Skeletal muscle cell (primary cell): ENCODE measurements around the gene LAMTOR4.
A peak's percentile ranks its signal among the peaks of the same experiment; 100 is the strongest.

Experiments
- DNase-seq: peaks from one replicate; pipeline ENCODE4 v3.0.0-alpha.2; 2010; ENCODE audit warnings: low read depth
- H3K4me3 ChIP-seq: 2 replicates; pipeline ENCODE4 v1.5.1; 2011; ENCODE audit warnings: low read depth, mild to moderate bottlenecking, control low read depth, low read length, moderate library complexity

Gene LAMTOR4

DNA sequence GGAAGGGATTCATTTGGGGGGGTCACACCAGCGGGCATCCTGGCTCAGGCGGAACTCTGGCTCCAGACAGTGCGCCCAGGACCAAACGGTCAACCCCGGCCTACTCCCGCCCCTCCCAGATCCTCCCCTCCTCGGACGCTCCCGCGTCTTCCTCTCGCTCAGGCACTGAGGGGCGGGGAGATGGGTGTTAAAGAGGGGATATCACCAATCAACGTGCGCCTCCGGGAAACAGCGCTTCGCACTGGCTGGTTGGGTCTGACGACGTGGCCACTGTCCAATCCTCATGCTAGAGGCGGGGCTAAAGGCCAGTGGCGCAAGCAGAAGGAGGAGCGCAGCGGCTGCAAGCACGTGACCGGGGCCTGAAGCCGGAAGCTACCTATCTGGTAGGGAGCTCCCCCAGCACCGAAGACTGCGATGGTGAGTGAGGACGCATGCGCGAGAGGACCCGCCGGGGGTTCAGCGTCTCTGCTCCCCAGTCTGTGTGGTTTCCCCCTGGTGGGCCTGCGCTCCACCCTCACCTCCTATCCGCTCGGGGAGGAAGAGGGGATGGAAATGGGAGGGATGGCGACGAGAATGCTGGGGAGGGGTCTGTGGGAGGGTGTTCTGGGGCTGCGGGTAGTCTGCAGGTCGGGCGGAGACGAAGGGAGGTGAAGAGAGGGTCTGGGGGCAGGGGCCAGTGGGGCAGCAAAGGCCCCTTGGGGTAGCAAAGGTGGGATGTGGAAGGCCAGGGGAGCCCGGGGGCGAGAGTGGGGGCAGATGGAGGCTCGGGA, at the start of gene LAMTOR4:
Gene LAMTOR4 (plus strand): TSS at position 360 of the 770 bp plus-strand sequence. CDS start 55 bp downstream, at position 415.
- peak within 1 kb of the TSS; percentile 98 for H3K4me3 ChIP-seq
- DNase-seq, result peak; percentile 96

DNA sequence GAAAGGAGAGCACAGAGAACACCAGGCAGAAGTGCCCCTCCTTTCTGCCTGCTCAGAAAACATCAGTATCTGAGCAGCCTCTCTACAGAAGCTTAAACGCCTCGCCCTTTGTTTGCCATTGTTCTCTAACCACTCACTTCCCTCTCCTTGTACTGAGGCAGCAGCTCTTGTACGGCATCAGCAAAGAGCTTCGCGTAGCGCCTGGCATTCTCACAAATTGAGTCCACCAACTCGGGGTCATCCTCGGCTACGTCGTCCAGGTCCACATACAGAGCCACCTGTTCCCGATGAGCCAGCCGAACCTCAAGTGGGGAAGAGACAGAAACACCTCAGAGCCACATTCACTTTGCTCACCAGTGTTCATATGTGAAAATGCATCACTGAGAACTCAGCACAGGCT, 49.3 kb upstream of the LAMTOR4 start:
- DNase-seq, result no peak
- peak overlapping the region; percentile 86 for H3K4me3 ChIP-seq

- DNase-seq, result peak; percentile 98
- H3K4me3 ChIP-seq, result peak overlapping the region; percentile 86
Observed at GRCh38 chr7:100100420-100101015, 48.2 kb upstream of the LAMTOR4 start.

GRCh38 chr7:100101016-100101862, 47.5 kb upstream of the LAMTOR4 start, which contains the start of the genes AP4M1 and MCM7:
AP4M1 (plus strand) TSS chr7:100101643; CDS start chr7:100101715, 72 bp downstream.
MCM7 (minus strand) TSS chr7:100101397; CDS start chr7:100101294, 103 bp downstream.
- H3K4me3 ChIP-seq, result peak within 1 kb of the TSS; percentile 86
- peak; percentile 98 for DNase-seq

DNA sequence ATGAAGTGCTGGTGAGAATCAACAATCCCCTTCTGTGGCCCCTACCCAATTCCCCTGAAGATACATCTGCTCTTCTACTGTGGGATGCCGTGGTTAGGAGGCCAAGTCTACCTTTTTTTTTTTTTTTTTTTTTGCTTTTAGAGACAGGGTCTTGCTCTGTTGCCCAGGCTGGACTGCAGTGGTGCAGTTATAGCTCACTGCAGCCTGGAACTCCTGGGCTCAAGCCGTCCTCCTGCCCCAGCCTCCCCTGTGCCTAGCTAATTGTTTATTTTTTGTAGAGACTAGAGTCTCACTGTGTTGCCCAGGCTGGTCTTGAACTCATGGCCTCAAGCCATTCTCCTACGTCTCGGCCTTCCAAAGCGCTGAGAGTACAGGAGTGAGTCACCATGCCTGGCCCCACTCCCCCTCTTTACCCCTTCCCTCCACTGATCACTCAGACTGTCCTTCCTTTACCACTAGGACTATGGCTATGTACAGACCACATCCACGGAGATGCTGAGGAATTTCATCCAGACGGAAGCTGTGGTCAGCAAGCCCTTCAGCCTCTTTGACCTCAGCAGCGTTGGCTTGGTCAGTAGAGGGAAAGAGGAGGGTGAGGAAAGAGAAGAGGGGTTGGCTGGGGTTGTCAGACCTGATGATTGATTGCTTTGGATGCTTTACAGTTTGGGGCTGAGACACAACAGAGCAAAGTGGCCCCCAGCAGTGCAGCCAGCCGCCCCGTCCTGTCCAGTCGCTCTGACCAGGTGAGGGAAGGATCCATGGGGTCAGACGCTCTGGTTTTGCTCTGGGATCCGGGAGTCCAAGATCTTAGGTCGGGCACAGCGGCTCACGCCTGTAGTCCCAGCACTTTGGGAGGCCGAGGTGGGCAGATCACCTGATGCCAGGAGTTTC, 45.5 kb upstream of the LAMTOR4 start:
- peak overlapping the region; percentile 86 for H3K4me3 ChIP-seq
- peak; percentile 26 for DNase-seq

DNA sequence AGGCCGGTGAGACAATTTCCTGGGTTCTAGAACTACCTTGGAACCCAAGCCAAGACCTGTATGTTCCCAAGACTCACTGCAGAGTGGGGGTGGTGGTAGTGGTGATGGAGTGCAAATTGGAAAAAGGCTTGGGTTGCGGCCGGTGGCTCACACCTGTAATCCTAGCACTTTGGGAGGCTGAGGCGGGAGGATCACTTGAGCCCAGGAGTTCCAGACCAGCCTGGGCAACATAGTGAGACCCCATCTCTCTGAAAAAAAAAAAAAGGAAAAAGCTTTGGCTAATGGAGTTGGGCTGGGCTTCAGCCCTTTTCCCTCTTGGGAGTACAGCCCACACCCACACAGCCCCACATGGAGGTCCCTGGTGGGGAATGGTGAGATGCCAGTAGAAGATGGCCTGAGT, 43.2 kb upstream of the LAMTOR4 start:
- no peak overlapping the region for H3K4me3 ChIP-seq
- no peak for DNase-seq

DNA sequence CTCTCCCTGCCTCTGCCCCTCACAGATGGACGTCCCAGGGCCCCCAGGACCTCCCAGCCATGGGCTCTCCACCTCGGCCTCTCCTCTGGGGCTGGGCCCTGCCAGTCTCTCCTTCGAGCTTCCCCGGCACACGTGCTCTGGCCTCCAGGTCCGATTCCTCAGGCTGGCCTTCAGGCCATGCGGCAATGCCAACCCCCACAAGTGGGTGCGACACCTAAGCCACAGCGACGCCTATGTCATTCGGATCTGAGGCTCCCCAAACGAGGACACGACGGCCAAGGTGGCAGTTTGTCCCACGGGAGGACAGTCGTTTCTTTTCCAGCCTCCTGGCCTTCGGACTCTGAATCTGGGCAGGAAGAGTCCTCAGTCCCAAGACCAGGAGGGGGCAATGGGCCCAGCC, 42.1 kb upstream of the LAMTOR4 start:
- H3K4me3 ChIP-seq, result no peak overlapping the region
- no peak for DNase-seq

GRCh38 chr7:100107125-100107737, 41.5 kb upstream of the LAMTOR4 start:
- no peak for DNase-seq
- no peak overlapping the region for H3K4me3 ChIP-seq

DNA sequence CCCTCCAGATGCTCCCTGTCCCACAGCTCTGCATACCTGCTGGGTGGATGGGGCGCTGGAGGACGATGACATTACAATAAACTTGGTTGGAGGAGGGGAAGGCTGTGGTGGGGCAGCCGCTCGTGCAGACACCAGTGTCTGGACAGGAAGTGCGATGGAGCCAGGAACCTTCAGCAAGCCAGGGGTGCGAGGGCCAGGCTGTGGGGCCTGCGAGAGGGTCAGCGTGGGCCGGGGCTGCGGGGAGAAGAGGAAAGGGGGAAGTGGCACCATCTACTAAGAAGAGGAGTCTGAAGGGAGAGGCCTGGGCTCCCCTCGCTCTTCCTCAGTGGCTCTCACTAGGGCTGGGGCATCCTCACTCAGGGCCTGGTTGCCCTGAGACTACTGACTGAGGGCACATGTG, 40.8 kb upstream of the LAMTOR4 start:
- DNase-seq, result no peak
- no peak overlapping the region for H3K4me3 ChIP-seq

DNA sequence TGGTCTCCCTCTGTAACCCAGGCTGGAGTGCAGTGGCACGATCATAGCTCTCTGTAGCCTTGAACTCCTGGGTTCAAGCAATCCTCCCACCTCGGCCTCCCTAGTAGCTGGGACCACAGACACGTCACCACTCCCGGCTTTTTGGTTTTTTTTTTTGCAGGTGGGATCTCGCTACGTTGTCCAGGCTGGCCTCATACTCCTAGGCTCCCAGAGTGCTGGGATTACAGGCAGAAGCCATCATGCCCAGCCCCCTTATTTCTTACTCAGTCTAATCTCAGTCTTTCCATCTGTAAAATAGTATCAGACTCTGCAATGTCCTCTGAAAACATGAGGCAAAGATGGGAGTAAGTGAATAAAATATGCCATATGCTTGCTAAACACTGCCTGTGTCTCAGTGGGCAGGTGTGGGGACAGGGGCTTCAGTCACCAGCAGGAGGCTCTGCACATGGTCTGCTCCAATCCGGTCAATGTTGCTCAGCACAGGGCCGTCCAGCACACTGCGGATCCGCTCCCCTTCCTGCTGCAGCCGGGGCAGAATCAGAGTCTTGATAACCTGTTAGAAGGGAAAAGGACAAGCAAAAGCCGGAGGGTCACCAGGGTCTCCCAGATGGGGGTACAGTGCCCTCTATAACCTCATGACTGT, 39.1 kb upstream of the LAMTOR4 start:
- DNase-seq, result no peak
- no peak overlapping the region for H3K4me3 ChIP-seq

- H3K4me3 ChIP-seq, result no peak overlapping the region
- DNase-seq, result no peak
Observed at GRCh38 chr7:100111156-100111555, 37.6 kb upstream of the LAMTOR4 start.

GRCh38 chr7:100111914-100112313, 36.8 kb upstream of the LAMTOR4 start:
- no peak for DNase-seq
- no peak overlapping the region for H3K4me3 ChIP-seq

GRCh38 chr7:100115026-100115425, 33.7 kb upstream of the LAMTOR4 start:
- DNase-seq, result no peak
- H3K4me3 ChIP-seq, result no peak overlapping the region

GRCh38 chr7:100118388-100119071, 30.2 kb upstream of the LAMTOR4 start:
- H3K4me3 ChIP-seq, result peak overlapping the region; percentile 96

GRCh38 chr7:100119072-100119969, 29.4 kb upstream of the LAMTOR4 start, which contains the start of the genes CNPY4 and TAF6:
CNPY4 (plus strand) TSS chr7:100119634; CDS start chr7:100119745, 111 bp downstream.
TAF6 (minus strand) TSS chr7:100119358; CDS start chr7:100114209, 5,149 bp downstream.
- peak; percentile 78 for DNase-seq
- H3K4me3 ChIP-seq, result peak within 1 kb of the TSS; percentile 96

More at GRCh38 chr7:100118388-100119071, 30.2 kb upstream of the LAMTOR4 start:
- no peak for DNase-seq

DNA sequence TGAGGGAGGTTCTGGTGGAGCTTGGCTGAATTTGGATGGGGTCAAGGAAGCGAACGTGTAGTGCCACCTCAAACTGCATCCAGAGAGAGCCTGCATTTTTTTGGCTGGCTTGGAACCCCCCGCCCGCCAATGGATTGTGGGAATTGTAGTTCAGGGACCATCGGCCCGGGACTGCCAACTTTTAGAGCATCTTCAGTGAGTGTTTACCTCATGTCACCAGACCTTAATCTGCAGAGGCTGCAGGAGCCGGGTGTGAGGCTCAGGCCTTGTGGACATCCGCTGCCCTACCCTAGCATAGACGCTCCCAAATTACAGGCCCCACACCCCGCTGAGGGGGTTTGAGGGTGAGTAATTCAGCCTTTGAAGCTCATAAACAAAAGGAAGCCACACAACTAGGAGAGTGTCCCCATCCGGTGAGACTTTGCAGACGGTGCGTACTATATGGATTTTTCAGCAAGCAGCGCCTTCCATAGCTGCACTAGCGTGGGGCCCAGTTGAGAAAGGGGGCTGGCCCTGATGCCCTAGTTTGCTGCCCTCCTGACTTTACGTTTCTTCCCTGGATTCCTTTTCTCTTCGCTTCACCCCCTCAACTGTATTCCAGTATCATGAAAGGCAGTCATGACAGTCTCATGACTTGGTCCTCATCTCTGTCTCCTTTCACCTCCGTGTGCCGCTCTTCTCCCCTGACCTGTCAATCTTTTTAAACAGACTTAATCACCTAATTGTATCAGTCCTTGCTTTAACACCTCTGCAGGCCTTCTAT, 28.6 kb upstream of the LAMTOR4 start:
- no peak for DNase-seq
- H3K4me3 ChIP-seq, result peak overlapping the region; percentile 96
